ENCODE data around the gene F7.

The F7 gene

GRCh38 chr13:113083402-113084061 is 22.1 kb upstream of the F7 start:
- TF ChIP-seq CTCF (IDR thresholded peaks at IDR 0.05): no peak
- TF ChIP-seq ZFX (IDR thresholded peaks at IDR 0.05; ENCODE audit: borderline replicate concordance): no peak
- no peak overlapping the region for H3K27ac ChIP-seq

- no peak overlapping the region for H3K27ac ChIP-seq
- no peak for TF ChIP-seq ZFX (IDR thresholded peaks at IDR 0.05; ENCODE audit: borderline replicate concordance)
- TF ChIP-seq CTCF (IDR thresholded peaks at IDR 0.05): no peak
Observed at GRCh38 chr13:113084094-113084942, 21.3 kb upstream of the F7 start.

GRCh38 chr13:113084943-113085540 is 20.5 kb upstream of the F7 start:
- no peak overlapping the region for H3K27ac ChIP-seq
- no peak for TF ChIP-seq ZFX (IDR thresholded peaks at IDR 0.05; ENCODE audit: borderline replicate concordance)
- no peak for TF ChIP-seq CTCF (IDR thresholded peaks at IDR 0.05)

GRCh38 chr13:113086031-113086750 is 19.4 kb upstream of the F7 start:
- H3K27ac ChIP-seq: no peak overlapping the region
- TF ChIP-seq CTCF (IDR thresholded peaks at IDR 0.05) (peak; percentile 23), ZFX (IDR thresholded peaks at IDR 0.05; ENCODE audit: borderline replicate concordance) (no peak)

- H3K27ac ChIP-seq: no peak overlapping the region
- TF ChIP-seq ZFX (IDR thresholded peaks at IDR 0.05; ENCODE audit: borderline replicate concordance): no peak
- TF ChIP-seq CTCF (IDR thresholded peaks at IDR 0.05): no peak
Observed at GRCh38 chr13:113086991-113087922, 18.3 kb upstream of the F7 start.

GRCh38 chr13:113087923-113088690 is 17.5 kb upstream of the F7 start:
- no peak for TF ChIP-seq CTCF (IDR thresholded peaks at IDR 0.05)
- TF ChIP-seq ZFX (IDR thresholded peaks at IDR 0.05; ENCODE audit: borderline replicate concordance): no peak
- H3K27ac ChIP-seq: no peak overlapping the region

Data from 22Rv1 (cell line).